H1 (cell line): ENCODE results near the gene MMP24. TPM values are rescaled to one million over a fixed set of nuclear protein-coding genes. Genes with fewer than 3 reads are reported as not detected.

Experiments used
- CTCF ChIA-PET: fragments of 300-600 bp; sonication (Branson Sonifier 250); formaldehyde crosslinking; loops from one replicate; lab custom pipeline; 2021; ENCODE audit not compliant: partially characterized antibody; lab: Charles Lee
- POLR2A ChIA-PET: fragments of 300-600 bp; sonication (Branson Sonifier 250); formaldehyde crosslinking; loops from one replicate; lab custom pipeline; 2021; ENCODE audit warnings: inconsistent platforms; ENCODE audit not compliant: partially characterized antibody; lab: Charles Lee
- DNase-seq, 2 experiments: peaks; one replicate each; pipeline versions ENCODE4 v3.0.0 to v3.0.0-alpha.2; 2010 to 2022; ENCODE audit warnings: low spot score in 2 of 2, low read depth in 1 of 2, mixed read lengths in 1 of 2
- FAIRE-seq: peaks from 2 replicates; lab custom pipeline; 2011; peaks lifted over from hg19 to GRCh38; lab: Jason Lieb, UNC
- H2AFZ ChIP-seq: 2 replicates; pipeline ENCODE4 v1.8.1; 2012; ENCODE audit warnings: low read length, inconsistent platforms
- H2AK5ac ChIP-seq: 2 replicates; pipeline ENCODE4 v1.6.1; 2013; ENCODE audit warnings: low read depth, low read length
- H2BK120ac ChIP-seq: replicated peaks from 2 replicates; pipeline ENCODE3; 2013; ENCODE audit warnings: low read depth, low read length, inconsistent platforms
- H2BK12ac ChIP-seq: 2 replicates; pipeline ENCODE4 v1.6.1; 2013; ENCODE audit warnings: low read depth, low read length
- H2BK15ac ChIP-seq: 2 replicates; pipeline ENCODE4 v1.6.1; 2013; ENCODE audit warnings: low read length
- H2BK20ac ChIP-seq: 2 replicates; pipeline ENCODE4 v1.6.1; 2013; ENCODE audit warnings: low read length
- H2BK5ac ChIP-seq: 2 replicates; pipeline ENCODE4 v1.6.1; 2013; ENCODE audit warnings: low read depth, low read length
- H3K14ac ChIP-seq: 2 replicates; pipeline ENCODE4 v1.6.1; 2013; ENCODE audit warnings: inconsistent platforms; ENCODE audit not compliant: insufficient read length
- H3K18ac ChIP-seq: 2 replicates; pipeline ENCODE4 v1.6.1; 2013; ENCODE audit warnings: low read length; ENCODE audit errors: extremely low read depth
- H3K23ac ChIP-seq: 2 replicates; pipeline ENCODE4 v1.6.1; 2013; ENCODE audit warnings: inconsistent platforms; ENCODE audit not compliant: insufficient read length
- H3K23me2 ChIP-seq: 2 replicates; pipeline ENCODE4 v1.6.1; 2013; ENCODE audit warnings: low read depth, low read length
- H3K27ac ChIP-seq: 2 replicates; pipeline ENCODE4 v1.6.1; 2011; ENCODE audit warnings: low read depth, low read length, inconsistent platforms
- H3K27me3 ChIP-seq, 4 experiments: replicated peaks in 1 of 4; 1 replicate in 1 of 4; 2 replicates in 3 of 4; pipeline versions ENCODE4 v1.6.1 to v1.8.1; 2011 to 2013; ENCODE audit warnings: low read length in 3 of 4, mild to moderate bottlenecking in 3 of 4, inconsistent platforms in 2 of 4, mixed read lengths in 2 of 4, moderate library complexity in 1 of 4; ENCODE audit not compliant: control insufficient read depth in 3 of 4, insufficient read depth in 3 of 4; ENCODE audit errors: extremely low read depth in 1 of 4
- H3K36me3 ChIP-seq, 4 experiments: 2 replicates each; pipeline versions ENCODE4 v1.6.1 to v1.8.1; 2011 to 2013; ENCODE audit warnings: mild to moderate bottlenecking in 4 of 4, low read length in 3 of 4, moderate library complexity in 2 of 4, control low read depth in 1 of 4, inconsistent platforms in 1 of 4; ENCODE audit not compliant: insufficient read depth in 4 of 4, control insufficient read depth in 2 of 4
- H3K4ac ChIP-seq: replicated peaks from 2 replicates; pipeline ENCODE3; 2013; ENCODE audit warnings: low read length, low read depth, mixed read lengths, inconsistent platforms; ENCODE audit not compliant: insufficient read length
- H3K4me1 ChIP-seq, 4 experiments: replicated peaks in 1 of 4; 1 replicate in 1 of 4; 2 replicates in 3 of 4; pipeline versions ENCODE4 v1.6.1 to v1.8.1; 2011 to 2013; ENCODE audit warnings: low read length in 3 of 4, inconsistent platforms in 2 of 4, mixed read lengths in 1 of 4; ENCODE audit not compliant: insufficient read depth in 4 of 4, control insufficient read depth in 3 of 4
- H3K4me2 ChIP-seq, 2 experiments: 2 replicates each; pipeline versions ENCODE4 v1.6.1 to v1.8.1; 2011 to 2013; ENCODE audit warnings: low read depth in 2 of 2, low read length in 2 of 2, control low read depth in 1 of 2, inconsistent platforms in 1 of 2, mild to moderate bottlenecking in 1 of 2; ENCODE audit not compliant: insufficient read depth in 1 of 2
- H3K4me3 ChIP-seq, 4 experiments: fragments of 200-600, 300-600 bp in 1 of 4; sonication (generic), shearing (Covaris generic), sonication (Bioruptor Twin) in 1 of 4; 2 replicates each; pipeline versions ENCODE4 v1.5.1 to v1.8.1; 2011 to 2016; ENCODE audit warnings: low read length in 4 of 4, low read depth in 3 of 4, control low read depth in 2 of 4, inconsistent platforms in 2 of 4, mild to moderate bottlenecking in 2 of 4, mixed read lengths in 1 of 4, moderate library complexity in 1 of 4; ENCODE audit not compliant: insufficient read depth in 2 of 4; ENCODE audit errors: extremely low read depth in 1 of 4
- H3K56ac ChIP-seq: replicated peaks from 2 replicates; pipeline ENCODE3; 2013; ENCODE audit warnings: low read depth, mild to moderate bottlenecking, mixed read lengths, low read length, inconsistent platforms; ENCODE audit not compliant: insufficient read length
- H3K79me1 ChIP-seq: 2 replicates; pipeline ENCODE4 v1.6.1; 2013; ENCODE audit warnings: low read depth, low read length, control low read depth
- H3K79me2 ChIP-seq, 2 experiments: 2 replicates each; pipeline versions ENCODE4 v1.6.1 to v1.8.1; 2012 to 2013; ENCODE audit warnings: low read length in 2 of 2, mild to moderate bottlenecking in 2 of 2, inconsistent platforms in 1 of 2; ENCODE audit not compliant: insufficient read depth in 2 of 2, control insufficient read depth in 1 of 2
- H3K9ac ChIP-seq, 4 experiments: replicated peaks in 1 of 4; 1 replicate in 1 of 4; 2 replicates in 3 of 4; pipeline versions ENCODE4 v1.6.1 to v1.8.1; 2011 to 2013; ENCODE audit warnings: low read depth in 3 of 4, low read length in 3 of 4, control low read depth in 2 of 4, mild to moderate bottlenecking in 2 of 4, moderate library complexity in 2 of 4, inconsistent platforms in 1 of 4; ENCODE audit errors: extremely low read depth in 1 of 4
- H3K9me3 ChIP-seq, 2 experiments: 2 replicates each; pipeline versions ENCODE4 v1.6.1 to v1.8.1; 2012 to 2013; ENCODE audit warnings: mild to moderate bottlenecking in 2 of 2, moderate library complexity in 2 of 2, control low read depth in 1 of 2, inconsistent platforms in 1 of 2, low read depth in 1 of 2, low read length in 1 of 2, mixed read lengths in 1 of 2; ENCODE audit not compliant: insufficient read depth in 2 of 2
- H4K20me1 ChIP-seq, 2 experiments: replicated peaks in 1 of 2; 2 replicates each; pipeline versions ENCODE3 to v1.8.1; 2011 to 2013; ENCODE audit warnings: inconsistent platforms in 2 of 2, low read length in 2 of 2, mild to moderate bottlenecking in 1 of 2; ENCODE audit not compliant: insufficient read depth in 2 of 2, control insufficient read depth in 1 of 2
- H4K5ac ChIP-seq: 2 replicates; pipeline ENCODE4 v1.6.1; 2013; ENCODE audit warnings: low read length, low read depth, mixed read lengths, inconsistent platforms; ENCODE audit not compliant: insufficient read length
- H4K8ac ChIP-seq: 2 replicates; pipeline ENCODE4 v1.8.0; 2013; ENCODE audit warnings: mild to moderate bottlenecking, moderate library complexity, low read length, inconsistent platforms; ENCODE audit not compliant: insufficient read depth; ENCODE audit errors: extremely low read depth
- H4K91ac ChIP-seq: replicated peaks from 2 replicates; pipeline ENCODE3; 2013; ENCODE audit warnings: low read length, mixed read lengths, inconsistent platforms; ENCODE audit not compliant: insufficient read length
- ASH2L ChIP-seq: fragments of 200-600, 300-600 bp; sonication (generic); IDR thresholded peaks from one replicate; pipeline ENCODE4 v1.7.1; 2017; ENCODE audit warnings: low read length
- EP300 ChIP-seq, 2 experiments: IDR thresholded peaks; 1 replicate in 1 of 2; 2 replicates in 1 of 2; pipeline ENCODE4 v1.6.1; 2011 to 2012; ENCODE audit warnings: low read depth in 2 of 2, low read length in 2 of 2, mild to moderate bottlenecking in 2 of 2, borderline replicate concordance in 1 of 2, inconsistent platforms in 1 of 2, moderate library complexity in 1 of 2
- KDM1A ChIP-seq: fragments of 200-600, 300-600 bp; sonication (generic); IDR thresholded peaks from 2 replicates; pipeline ENCODE4 v1.7.1; 2016; ENCODE audit warnings: mild to moderate bottlenecking, low read length, borderline replicate concordance
- NANOG ChIP-seq: IDR thresholded peaks from 2 replicates; pipeline ENCODE4 v1.6.1; 2011; ENCODE audit warnings: low read length, low read depth, mild to moderate bottlenecking, inconsistent platforms; ENCODE audit not compliant: insufficient read depth, poor library complexity, severe bottlenecking
- WGBS, 2 experiments: shearing (Covaris generic) in 1 of 2; methylation state at CpG; one replicate each; pipeline versions ENCODE4 v1.1.6 to v1.1.7; 2013 to 2015; ENCODE audit warnings: low lambda C conversion rate in 2 of 2, mixed read lengths in 2 of 2, inconsistent platforms in 1 of 2, low coverage in 1 of 2, missing lambda C conversion rate in 1 of 2; ENCODE audit not compliant: insufficient replicate concordance in 2 of 2, insufficient coverage in 1 of 2, insufficient read length in 1 of 2; ENCODE audit errors: extremely low coverage in 1 of 2, missing lambda C conversion rate in 1 of 2; 5-methylcytosine and 5-hydroxymethylcytosine counted together
- polyA plus RNA-seq, 7 experiments: library from polyadenylated mRNA; depleted of rRNA in 3 of 7; stranded (reverse) in 5 of 7; unstranded in 2 of 7; fragments of >200 nt in 5 of 7; fragments of 200-250 nt in 2 of 7; gene quantifications; 1 replicate in 5 of 7; 2 replicates in 1 of 7; 4 replicates in 1 of 7; pipeline versions ENCODE4 v1.2.1 to v1.2.3, GENCODE V29; 2011 to 2013; ENCODE audit warnings: missing spikeins in 2 of 7, mixed read lengths in 2 of 7
- total RNA-seq: library from RNA; stranded (reverse); fragmentation: NEBNext Ultra II Directional; extraction: Animal tissue kit (Norgen Biotek cat#: 25700); gene quantifications from 2 replicates; pipeline ENCODE4 v1.2.1, GENCODE V29; 2021
- TF ChIP-seq, protein P1 (sequence below): IDR thresholded peaks from 2 replicates; pipeline ENCODE4 v1.6.1; 2012; ENCODE audit warnings: inconsistent platforms

Gene MMP24
- total and polyA plus RNA-seq, 2 of the 8 experiments (the other 6 are each of a cell fraction or from before 2014, with no cell fraction given), result 18.8 to 21.4 TPM

DNA sequence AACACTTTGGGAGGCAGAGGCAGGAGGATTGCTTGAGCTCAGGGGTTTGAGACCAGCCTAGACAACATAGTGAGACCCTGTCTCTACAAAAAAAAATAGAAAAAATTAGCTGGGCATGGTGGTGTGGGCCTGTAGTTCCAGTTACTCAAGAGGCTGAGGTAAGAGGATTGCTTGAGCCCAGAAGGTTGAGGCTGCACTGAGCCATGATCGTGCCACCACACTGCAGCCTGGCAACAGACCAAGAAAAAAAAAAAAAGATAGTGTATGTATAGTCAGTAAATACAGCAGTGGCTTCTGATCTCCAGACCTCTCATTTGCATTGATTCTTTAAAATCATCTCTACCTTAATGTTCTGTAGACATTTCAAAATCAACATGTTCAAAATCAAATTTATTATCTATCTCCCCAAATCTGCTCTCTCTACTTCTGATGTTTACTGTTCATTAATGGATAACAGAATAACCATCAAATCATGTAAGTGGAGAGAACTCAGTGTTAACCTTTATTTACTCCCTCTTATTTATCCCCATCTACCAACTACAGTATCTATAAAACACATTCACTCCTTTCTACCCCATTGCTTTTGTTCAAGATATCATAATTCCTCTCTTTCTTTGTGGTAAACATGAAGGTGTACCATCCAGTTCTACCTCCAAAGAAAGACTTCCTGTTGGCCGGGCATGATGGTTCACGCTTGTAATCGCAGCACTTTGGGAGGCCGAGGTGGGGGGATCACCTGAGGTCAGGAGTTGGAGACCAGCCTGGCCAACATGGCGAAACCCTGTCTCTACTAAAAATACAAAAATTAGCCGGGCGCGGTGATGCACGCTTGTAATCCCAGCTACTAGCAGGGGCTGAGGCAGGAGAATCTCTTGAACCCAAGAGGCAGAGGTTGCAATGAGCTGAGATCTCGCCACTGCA, 46.9 kb upstream of the MMP24 start:
- no peak overlapping the region for H3K4ac ChIP-seq
- H3K4me3 ChIP-seq, result no peak overlapping the region
- no peak for TF ChIP-seq ASH2L
- TF ChIP-seq, protein P1, sequence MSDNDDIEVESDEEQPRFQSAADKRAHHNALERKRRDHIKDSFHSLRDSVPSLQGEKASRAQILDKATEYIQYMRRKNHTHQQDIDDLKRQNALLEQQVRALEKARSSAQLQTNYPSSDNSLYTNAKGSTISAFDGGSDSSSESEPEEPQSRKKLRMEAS, result no peak
- TF ChIP-seq EP300 (IDR thresholded peaks at IDR 0.05; ENCODE audit: borderline replicate concordance in 1 of 2, low read depth in 2 of 2, low read length in 2 of 2), result no peak
- TF ChIP-seq NANOG, result no peak
- no peak for TF ChIP-seq KDM1A
- no peaks in the 10 kb centered on the region; a peak in 1 of 7 replicates for H3K27me3 ChIP-seq
- H3K23ac ChIP-seq, result no peak overlapping the region
- no peaks in the 10 kb centered on the region for H3K79me2 ChIP-seq
- no peak overlapping the region for H2BK12ac ChIP-seq
- no peak overlapping the region for H2AK5ac ChIP-seq
- POLR2A ChIA-PET, result no interaction called here
- no peaks in the 10 kb centered on the region for H3K36me3 ChIP-seq
- no peaks in the 10 kb centered on the region for H4K20me1 ChIP-seq
- H3K27ac ChIP-seq, result no peak overlapping the region
- no peak overlapping the region for H2BK120ac ChIP-seq
- H3K79me1 ChIP-seq, result no peaks in the 10 kb centered on the region
- H2BK15ac ChIP-seq, result no peak overlapping the region
- H3K56ac ChIP-seq, result no peak overlapping the region
- H2BK5ac ChIP-seq, result no peak overlapping the region
- H2AFZ ChIP-seq, result no peak overlapping the region
- DNase-seq (no peak), FAIRE-seq (no peak)
- no peaks in the 10 kb centered on the region; the same call in 1 of the 2 replicates for H3K23me2 ChIP-seq
- H3K4me2 ChIP-seq, result no peak overlapping the region
- CTCF ChIA-PET, result interaction anchor here (1.2 kb wide), 1 partner anchor 64 kb away, joined by 3 read pairs; no protein-coding TSS in a partner anchor
- no peak overlapping the region for H4K91ac ChIP-seq
- no peak overlapping the region for H4K8ac ChIP-seq
- peaks cover 0 to 5% (median 2%) of the 10 kb centered on the region in 4 experiments; a peak in 5 of 7 replicates for H3K4me1 ChIP-seq
- H2BK20ac ChIP-seq, result no peak overlapping the region
- H3K9me3 ChIP-seq, result no peaks in the 10 kb centered on the region
- no peak overlapping the region for H4K5ac ChIP-seq
- 95% methylated on average over 11 of the region's 11 CpGs; no CpG with 5 or more reads in 1 of the 2 experiments for WGBS, 2 experiments
- H3K9ac ChIP-seq, result no peak overlapping the region
- H3K14ac ChIP-seq, result no peak overlapping the region
- H3K18ac ChIP-seq, result no peak overlapping the region
